T-helper 2 cell (primary cell): ENCODE results near the gene GALK1.

Source experiments
- DNase-seq, 5 experiments: peaks; one replicate each; pipeline versions ENCODE4 v3.0.0 to v3.0.0-alpha.2; 2012 to 2022

GALK1 gene

GRCh38 chr17:75749545-75750389 is 15.2 kb downstream of the GALK1 start:
- peak; percentile 68 to 87 (median 81) for DNase-seq

- no peak for DNase-seq
These were observed 16.3 kb downstream of the GALK1 start for GRCh38 chr17:75748706-75749105.

GRCh38 chr17:75743625-75744206 is 21.3 kb downstream of the GALK1 start:
- DNase-seq: no peak

GRCh38 chr17:75742337-75742736 is 22.7 kb downstream of the GALK1 start:
- no peak for DNase-seq

GRCh38 chr17:75740631-75741077 is 24.3 kb downstream of the GALK1 start:
- no peak for DNase-seq

DNA sequence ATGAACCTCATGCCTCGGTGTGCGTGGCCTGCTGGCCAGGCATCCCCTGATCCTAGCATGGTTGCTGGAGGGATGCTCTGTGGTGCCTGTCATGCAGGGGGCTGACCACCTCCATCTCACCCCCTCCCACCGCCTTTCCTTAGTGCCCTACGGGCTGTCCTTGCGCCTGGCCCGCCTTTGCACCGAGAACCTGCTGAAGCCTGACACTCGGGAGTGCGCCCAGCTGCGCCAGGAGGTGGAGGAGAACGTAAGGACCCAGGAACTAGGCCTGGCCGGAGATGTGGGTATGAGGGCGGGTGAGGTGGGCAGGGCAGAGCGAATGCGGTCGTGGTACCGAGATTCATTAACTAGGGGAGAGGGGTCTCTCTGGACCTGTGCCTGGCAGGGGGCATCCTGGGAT is 24.8 kb downstream of the GALK1 start:
- DNase-seq: no peak

- no peak for DNase-seq
These were observed 25.2 kb downstream of the GALK1 start for GRCh38 chr17:75739801-75740200.

DNA sequence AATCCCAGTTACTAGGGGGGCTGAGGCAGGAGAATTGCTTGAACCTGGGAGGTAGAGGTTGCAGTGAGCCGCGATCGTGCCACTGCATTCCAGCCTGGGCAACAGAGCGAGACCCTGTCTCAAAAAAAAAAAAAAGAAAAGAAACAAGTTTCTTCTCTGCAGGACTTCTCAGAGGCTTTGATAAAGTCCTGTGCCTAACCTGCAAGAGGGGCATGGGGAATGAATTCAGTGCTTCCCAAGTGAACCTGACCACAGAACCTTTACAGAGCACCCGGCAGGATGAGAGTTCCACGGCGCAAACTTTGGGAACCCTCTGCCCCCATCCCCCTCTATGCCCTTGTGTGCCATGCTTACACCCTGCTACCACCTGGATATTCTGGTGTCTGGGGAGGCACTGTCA is 25.8 kb downstream of the GALK1 start:
- no peak for DNase-seq

DNA sequence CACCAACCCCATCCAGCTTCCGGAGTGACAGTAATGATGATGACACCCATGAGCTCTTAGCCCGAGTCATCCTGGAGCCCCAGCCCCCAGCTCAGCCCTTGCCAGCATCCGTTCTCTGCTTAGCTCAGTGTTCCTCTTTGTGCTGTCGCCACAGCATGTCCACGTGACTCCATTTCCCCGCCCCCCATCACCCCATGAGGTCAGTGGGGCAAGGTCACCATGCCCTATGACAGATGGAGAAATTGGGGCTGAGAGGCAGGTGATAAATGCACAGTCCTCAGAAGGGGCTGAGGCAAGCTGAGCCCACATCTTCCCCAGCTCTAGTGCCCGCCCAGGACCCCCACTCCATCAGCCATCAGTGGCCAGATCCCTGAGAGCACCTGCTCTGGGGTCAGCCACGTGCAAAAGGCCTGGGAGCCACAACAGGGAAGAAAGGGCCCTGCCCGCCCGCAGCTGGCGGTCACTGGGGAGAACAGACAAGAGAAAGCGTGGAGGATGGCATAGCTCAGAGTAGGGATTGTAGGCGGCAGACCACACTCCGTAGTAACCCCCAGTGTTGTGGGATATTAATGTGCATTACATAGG is 26.7 kb downstream of the GALK1 start:
- peak in 1 of 5 experiments; percentile 46 for DNase-seq

DNA sequence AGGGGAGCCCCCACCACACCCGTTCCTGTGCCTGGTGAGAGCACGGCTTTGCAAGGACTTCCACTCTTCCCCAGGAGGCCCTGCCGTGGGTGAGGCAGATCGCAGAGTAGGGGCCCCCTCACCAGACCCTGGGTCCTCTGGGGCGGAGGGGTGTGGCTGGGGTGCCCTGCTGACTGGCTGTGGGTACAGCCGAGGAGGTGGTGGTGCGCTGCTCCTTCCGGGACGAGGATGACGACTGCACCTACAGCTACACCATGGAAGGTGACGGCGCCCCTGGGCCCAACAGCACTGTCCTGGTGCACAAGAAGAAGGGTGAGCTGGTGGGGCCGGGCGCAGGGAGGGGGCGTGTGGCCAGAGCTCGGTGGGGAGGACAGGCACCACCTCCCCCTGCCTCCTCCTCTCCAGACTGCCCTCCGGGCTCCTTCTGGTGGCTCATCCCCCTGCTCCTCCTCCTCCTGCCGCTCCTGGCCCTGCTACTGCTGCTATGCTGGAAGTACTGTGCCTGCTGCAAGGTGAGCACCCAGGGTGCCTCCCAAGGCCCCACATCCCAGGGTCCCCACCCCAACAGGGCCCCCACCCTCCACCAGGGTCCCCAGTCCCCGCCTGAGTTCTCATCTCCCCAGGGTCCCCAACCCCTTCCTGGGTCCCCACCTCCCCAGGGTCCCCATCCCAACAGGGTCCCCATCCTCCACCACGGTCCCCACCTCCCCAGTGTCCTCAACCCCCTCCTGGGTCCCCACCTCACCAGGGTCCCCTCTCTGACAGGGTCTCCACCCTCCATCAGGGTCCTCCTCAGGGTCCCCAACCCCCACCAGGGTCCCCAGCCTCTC is 27.6 kb downstream of the GALK1 start:
- no peak for DNase-seq

DNA sequence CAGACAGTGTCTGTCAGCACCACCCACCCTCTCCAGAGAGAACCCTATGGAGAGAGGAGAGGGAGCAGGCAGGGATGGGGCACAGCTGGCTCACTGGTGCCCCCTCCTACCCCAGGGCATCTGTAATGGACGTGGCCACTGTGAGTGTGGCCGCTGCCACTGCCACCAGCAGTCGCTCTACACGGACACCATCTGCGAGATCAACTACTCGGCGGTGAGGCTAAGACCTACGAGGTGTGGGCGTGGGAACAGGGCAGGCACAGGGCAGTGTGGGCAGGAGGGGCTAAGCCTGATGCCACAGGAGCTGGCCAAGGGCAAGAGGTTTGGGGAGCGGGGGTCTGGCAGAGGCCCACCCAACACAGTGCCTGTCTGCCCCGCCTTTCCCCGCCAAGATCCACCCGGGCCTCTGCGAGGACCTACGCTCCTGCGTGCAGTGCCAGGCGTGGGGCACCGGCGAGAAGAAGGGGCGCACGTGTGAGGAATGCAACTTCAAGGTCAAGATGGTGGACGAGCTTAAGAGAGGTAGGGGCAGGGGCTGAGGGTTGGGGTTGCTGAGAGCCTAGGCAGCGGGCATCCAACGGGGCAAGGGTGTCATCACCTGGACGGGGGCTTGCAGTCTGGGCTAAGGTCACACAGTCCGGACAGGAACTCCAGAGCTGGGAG is 28.7 kb downstream of the GALK1 start:
- DNase-seq: no peak

DNA sequence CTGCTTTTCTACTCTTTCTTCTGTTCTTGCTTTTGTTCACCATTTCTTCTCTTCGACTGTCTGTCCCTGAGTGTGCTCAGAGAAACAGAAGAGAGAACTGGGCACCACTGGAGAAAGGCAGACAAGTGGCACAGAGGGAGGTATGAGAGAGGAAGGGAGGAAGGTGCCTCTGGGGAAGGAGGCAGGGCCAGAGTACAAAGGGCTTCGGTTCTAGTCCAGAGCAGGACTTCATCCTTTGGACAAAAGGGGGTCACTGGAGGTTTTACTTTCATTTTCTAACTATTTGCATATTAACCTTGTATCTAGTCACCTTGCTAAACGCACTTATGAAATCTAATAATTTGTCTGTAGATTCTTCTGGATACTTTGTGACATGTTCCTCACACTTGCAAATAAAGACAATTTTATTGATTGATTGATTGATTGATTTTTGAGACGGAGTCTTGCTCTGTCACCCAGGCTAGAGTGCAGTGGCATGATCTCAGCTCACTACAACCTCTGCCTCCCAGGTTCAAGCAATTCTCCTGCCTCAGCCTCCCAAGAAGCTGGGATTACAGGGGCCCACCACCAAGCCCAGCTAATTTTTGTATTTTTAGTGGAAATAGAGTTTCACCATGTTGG is 30.2 kb downstream of the GALK1 start:
- no peak for DNase-seq

DNA sequence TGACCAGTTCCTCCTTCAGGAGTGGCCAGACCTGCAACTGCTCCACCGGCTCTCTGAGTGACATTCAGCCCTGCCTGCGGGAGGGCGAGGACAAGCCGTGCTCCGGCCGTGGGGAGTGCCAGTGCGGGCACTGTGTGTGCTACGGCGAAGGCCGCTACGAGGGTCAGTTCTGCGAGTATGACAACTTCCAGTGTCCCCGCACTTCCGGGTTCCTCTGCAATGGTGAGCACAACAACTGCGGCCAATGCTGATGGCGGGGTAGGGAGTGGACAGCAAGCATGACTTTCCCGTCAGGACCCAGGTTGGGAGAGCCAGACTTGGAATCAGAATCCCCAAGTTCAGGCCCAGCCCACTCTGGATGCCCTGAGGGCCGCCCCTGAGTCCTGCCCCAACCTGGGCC is 31.5 kb downstream of the GALK1 start:
- no peak for DNase-seq

DNA sequence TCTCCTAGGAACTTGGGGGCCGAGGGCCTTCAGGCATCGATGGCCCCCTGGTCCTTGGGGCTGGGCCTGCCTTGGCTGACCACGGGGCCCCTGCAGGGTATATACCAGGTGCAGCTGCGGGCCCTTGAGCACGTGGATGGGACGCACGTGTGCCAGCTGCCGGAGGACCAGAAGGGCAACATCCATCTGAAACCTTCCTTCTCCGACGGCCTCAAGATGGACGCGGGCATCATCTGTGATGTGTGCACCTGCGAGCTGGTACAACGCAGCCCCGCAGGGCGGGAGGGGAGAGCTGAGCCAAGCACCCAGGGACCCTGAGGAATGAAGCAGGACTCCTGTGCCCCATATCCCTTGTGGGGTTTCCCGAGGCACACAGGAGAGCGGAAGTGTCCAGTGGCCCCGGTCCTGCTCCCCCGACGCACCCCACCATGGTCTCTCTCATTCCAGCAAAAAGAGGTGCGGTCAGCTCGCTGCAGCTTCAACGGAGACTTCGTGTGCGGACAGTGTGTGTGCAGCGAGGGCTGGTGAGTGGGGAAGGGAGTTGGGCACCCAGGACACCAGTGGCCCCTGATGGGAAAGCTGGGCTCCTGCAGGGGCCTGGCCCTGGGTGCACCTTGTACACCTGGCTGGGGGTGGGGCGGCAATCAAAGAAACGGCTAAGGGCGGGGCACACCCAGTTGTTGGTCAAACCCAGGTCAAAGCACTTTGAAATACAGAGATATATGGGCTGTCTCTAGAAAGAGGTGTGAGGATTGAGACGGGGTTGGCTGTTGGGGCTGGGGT is 33.1 kb downstream of the GALK1 start:
- DNase-seq: no peak

- no peak for DNase-seq
These were observed 33.8 kb downstream of the GALK1 start for GRCh38 chr17:75731086-75731715.

DNA sequence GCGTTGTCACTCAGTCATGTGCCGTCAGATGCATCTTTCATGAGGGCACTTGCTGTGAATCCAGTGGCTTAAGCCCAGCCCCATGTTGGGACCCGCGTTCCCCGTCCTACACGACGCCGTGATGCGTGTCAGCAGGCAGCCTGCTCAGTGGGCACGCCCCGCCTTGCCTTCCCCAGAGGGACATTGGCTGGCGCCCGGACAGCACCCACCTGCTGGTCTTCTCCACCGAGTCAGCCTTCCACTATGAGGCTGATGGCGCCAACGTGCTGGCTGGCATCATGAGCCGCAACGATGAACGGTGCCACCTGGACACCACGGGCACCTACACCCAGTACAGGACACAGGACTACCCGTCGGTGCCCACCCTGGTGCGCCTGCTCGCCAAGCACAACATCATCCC is 34.9 kb downstream of the GALK1 start:
- no peak for DNase-seq

- no peak for DNase-seq
These were observed 35.6 kb downstream of the GALK1 start for GRCh38 chr17:75729351-75729750.

DNA sequence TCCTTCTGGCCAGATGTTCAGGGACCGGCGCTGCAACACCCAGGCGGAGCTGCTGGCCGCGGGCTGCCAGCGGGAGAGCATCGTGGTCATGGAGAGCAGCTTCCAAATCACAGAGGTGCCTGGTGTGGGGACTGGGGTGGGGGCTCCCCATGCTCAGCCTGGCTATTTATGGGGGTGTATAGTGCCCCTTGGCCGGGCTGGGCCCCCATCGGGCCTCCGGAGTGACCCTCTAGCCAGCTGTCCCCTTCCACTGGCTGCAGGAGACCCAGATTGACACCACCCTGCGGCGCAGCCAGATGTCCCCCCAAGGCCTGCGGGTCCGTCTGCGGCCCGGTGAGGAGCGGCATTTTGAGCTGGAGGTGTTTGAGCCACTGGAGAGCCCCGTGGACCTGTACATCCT is 37.6 kb downstream of the GALK1 start:
- no peak for DNase-seq

GRCh38 chr17:75725504-75725903 is 39.5 kb downstream of the GALK1 start:
- no peak for DNase-seq
